HL-60/S4 treated with retinoic acid at 250 ng/mL for 4 days and 3 days (cell line): Measurements from ENCODE around the gene PAX5.

Source experiments
- in situ Hi-C: fragments of 300-500 bp; cut with MboI; formaldehyde crosslinking; loops from 2 replicates; pipeline ENCODE4 v1.7.0; 2022; ENCODE audit warnings: low sequenced_read_pairs

The PAX5 gene

DNA sequence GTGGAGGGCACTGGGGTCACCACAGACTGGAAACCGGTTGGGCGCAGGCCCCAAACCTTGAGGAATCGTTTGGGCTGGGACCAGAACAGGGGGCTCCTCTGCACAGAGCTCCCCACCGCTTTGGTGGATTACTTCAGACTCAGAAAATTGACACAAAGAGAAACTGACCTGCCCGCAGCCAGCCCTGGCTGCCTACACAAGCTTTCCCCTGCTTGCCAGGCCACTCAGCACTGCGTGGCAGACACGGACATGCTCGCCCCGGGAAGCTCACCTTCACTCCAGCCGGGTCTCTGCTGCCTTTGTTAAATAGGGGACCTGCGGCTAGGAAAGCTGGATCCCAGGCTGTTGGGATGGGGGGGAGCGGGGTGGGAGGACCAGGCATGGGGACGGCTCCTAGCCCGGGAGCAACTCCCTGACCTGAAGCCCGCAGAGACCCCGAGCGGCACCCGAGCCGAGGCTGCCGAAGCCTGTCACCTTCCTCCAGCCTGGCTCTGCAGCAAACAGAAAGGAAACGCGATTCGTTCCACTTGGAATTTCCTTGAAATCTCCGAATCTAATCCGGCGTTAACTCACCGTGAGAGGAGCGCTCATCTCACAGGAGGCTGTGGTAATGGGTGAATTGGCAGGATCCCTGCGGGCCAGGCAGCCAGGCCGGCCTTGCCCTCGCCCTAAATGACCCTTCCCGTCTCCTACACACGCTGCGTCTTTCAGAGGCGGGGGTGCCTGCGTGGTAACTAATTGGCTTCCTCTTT is 8.8 kb downstream of the PAX5 start:
- in situ Hi-C loops = no loop called here

DNA sequence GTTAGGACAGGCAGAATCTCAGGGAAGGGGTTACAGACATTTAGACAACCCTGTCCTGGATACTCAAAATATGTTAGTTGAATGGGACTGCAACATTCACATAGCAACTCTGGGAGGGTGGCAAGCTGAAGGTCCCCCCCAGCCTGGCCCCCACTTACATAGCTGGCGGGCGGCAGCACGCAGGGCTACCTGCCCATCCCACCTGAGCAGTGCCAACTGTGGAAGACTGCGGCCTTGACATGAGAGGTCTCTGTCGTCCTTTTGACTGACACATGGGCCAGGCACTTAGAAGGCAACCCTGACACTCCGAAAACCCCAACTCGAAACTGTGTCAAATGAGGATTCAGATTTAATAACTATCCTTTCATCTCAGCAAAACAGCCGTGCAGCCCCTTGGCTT is 16.5 kb downstream of the PAX5 start:
- in situ Hi-C loops = no loop called here

DNA sequence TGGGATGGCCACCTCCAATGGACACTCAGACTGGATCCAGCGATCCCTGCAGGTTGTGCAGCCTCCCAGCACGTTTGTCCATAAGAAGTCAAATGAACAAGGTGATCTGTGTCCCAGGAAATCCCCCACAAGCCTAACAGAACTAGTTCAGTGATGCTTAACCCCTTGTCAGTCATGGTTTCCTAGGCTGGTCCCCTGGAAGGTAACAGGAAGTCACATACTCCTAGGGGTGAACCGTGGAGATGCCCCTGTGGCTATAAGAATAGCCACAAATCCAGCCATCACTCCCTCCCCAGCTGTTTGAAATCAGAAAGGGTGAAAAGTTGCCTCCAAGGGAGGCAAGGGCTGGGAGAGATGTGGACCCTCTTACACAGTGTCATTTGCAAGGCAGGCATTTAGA is 22.5 kb downstream of the PAX5 start:
- in situ Hi-C loops = no loop called here

DNA sequence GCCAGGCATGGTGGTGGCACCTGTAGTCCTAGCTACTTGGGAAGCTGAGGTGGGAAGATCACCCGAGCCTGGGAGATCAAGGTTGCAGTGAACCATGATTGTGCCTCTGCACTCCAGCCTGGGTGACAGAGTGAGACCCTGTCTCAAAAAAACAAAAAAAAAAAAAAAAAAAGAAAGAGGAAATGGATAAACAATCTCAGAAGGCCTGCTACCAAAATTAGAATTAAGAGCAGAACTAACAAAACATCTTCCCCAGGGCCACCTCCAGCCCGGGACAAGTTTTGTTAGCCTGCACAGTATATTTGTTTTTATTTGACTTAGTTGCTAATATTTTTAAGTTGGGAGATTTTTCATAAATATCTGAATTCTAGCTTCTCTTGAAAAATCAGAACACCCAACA is 23.1 kb downstream of the PAX5 start:
- in situ Hi-C loops = no loop called here

DNA sequence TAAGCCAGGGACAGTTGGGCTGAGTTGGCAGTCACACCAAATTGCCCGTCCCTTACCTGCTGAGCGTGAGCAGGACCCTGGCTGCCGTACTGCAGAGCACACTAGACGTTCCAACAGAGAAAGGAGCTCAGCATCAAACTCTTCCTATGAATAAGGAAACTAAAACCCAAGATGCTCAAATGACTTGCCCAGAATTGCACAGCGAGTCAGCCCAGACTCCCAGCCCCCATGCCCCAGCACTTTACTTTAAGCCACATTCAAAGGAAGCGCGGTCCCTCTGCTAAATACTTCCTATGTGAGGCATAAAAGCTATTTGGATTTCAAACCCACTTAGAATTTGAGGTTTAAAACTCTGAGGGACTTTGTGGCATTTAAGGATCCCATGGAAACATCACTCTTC is 23.9 kb downstream of the PAX5 start:
- in situ Hi-C loops = no loop called here

DNA sequence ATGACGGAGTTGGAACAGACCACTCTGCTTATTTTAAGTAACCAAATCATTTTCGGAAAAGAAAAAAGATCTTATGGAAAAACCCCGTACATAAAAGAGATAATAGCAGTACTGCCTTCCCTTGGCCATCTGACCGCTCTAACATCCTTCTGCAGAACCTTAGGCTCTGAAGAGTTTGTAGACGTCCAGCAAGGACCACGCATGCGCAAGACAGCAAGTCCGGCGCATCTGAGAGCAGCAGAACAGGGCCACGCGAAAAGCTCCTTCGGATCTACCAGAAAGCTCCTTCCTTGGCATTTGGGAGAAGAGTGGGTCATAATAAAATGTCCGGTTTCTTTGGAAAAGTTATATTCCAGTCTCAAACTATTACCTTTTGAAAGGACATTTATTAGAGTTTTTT is 26.8 kb downstream of the PAX5 start:
- in situ Hi-C loops = no loop called here

DNA sequence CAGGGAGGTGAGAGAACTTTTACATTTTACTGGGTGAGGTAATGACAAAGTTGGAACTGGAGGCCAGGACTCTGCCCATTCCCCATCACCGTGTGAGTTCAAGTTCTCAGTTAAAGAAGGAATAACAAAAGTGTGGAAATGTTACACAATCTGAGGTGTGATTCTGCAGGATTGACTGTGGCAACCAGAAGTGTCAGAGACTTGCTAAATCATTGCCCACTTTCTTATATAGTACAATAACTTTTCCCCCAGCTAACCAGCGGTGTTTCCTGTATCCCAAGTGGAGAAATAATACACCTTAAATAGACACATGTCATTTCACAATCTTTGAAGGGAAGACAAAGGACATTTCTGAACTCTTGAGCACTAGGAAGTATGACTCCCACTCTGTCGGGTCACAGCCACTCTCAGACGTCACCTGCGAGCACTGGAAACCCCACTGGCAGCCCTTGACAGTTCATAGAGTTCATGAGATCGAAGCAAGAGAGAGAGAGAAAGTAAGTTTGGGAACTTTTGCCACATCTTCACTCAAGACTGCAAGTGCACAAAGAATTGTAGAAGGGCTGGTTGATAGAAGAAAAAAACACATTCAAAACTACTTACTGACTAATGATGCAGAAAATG is 28.4 kb downstream of the PAX5 start:
- in situ Hi-C loops = no loop called here

DNA sequence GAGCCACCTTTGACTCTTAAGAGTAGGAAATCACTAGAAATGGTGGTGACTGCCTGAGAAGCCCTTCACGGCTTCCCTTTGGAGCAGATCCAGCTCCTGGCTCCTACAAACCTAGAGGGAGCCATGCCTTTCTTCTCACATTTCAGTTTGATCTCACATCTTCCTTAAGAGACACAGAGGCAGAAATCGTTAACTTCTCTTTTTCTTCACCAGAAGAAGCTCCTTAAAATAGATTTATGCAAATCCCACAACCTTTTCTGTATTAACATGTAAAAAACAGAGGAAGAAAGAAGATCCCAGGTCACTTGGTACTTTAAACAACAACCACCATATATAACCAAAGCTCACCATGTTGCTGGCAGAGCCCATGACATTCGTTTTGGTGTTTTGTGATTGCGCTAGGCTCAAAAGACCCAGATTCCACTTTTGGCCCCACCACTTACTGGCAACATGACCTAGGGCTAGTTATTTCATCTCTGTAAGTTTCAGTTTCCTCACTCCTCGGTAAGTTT is 29.6 kb downstream of the PAX5 start:
- in situ Hi-C loops = no loop called here

DNA sequence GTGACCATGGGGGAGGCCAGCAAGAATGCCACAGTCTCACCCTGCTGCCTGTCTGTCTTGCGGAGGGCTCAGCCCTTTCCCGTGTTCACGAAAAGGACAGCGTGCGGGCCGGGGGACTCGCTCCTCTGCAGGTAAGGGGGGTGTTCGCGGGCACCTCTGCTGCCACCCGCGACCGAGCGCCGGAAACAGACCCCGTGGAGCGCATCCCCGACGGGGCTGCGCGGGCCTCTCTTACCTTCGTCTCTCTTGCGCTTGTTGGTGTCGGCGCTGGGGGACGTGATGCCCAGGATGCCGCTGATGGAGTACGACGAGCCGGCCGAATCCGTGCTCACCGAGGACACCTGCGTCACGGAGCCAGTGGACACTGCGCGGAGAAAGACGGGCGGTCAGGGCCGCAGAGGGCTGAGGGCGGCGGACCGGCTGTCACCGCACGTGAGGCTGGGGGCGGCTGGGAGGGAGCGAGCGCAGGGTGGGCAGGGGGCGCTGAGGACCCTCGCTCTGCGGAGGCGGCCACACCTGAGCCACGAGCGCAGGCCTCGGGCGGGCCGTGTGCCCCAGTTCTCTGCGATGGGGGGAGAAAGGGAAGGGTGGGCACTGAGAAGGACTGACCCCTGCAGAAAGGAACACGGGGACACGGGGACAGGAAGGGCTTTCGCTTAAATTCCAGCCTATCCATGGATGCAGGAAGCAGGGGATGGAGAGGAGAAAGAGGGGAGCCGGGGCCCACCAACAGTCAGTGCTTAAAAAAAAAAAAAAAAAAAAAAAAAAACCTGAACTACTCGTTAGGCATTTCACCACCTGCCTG is 31.5 kb downstream of the PAX5 start:
- in situ Hi-C loops = no loop called here

DNA sequence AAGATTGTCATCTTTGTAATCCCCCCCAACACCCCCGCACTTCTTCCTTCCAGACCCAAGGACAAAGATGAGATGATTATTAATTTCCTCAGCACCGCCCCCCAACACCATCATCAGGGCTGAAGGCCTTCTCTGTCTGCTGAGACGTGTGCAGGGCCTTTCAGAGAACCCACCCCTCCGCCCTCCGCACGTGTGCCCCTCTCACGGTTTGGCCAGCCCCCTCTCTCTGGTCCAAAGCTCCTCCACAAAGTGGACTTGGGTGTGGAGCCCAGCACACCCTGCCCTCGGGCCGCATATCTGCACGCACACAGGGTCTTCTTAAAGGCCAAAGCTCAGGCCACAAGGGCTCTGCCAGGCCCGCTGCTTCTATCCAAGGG is 32.0 kb downstream of the PAX5 start:
- in situ Hi-C loops = no loop called here

DNA sequence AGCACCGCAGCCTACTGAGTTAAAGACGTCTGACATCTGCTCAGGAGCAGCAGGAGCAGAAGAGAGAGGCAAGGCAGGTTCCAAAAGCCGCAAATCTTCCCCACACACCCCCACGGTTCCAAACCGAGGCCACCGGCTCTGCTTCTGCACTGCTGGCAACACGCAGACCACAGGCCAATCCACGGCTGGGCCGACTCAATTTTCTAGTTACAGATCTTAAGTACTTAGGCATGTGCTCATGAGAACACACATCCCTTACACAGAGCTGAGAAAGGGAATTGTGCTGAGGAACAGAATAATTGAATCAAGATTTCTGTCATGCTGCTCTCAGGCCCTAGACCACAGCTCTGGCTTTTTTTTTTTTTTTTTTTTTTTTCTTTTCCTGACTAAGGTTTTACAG is 32.6 kb downstream of the PAX5 start:
- in situ Hi-C loops = no loop called here

DNA sequence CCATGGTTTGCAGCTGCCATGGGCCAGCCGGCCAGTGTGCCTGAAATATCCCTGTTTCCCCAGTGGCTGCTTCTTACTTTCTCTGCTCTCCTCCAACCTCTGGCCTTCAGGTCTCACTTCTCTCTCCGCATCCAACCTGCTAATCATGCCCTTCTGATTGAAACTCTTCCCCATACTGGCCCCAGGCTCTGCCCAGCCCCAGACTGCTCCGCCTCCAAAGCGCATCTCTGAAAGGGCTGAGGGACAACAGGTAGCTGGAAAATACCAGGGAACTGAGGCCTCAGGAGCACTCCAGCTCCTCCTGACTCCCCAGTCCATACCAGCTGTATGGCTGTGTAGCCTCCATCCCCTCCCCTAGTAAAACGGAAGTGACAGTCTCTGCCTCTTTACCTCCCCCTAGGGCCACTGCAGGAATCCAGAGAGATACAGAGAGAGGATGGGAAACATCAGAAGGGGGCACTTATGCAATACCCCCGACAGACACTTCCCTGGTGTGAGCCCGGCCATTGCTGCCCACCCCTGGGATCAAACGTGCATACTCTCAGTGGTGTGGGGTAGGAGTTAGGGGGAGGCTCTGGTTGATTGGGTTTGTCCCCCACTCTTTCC is 34.2 kb downstream of the PAX5 start:
- in situ Hi-C loops = no loop called here

DNA sequence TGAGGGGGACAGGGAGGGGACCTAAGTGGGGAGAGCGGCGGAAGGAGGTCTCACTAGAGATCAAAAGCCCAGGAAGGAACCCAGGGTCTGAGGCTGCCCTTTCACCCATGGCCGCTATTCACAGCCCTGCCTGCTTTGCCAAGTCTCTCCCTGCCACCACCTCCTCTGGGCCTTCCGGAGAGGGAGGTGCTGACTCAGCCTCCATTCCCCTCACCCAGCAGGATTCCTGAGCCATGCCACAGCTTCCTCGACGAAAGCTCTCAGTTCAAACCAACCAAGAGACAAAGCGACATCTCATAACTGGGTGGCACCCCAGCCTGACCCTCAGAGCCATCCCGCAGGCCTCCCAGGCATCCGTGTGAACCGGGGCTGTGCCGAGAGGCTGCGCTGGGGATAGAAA is 36.7 kb downstream of the PAX5 start:
- in situ Hi-C loops = no loop called here

DNA sequence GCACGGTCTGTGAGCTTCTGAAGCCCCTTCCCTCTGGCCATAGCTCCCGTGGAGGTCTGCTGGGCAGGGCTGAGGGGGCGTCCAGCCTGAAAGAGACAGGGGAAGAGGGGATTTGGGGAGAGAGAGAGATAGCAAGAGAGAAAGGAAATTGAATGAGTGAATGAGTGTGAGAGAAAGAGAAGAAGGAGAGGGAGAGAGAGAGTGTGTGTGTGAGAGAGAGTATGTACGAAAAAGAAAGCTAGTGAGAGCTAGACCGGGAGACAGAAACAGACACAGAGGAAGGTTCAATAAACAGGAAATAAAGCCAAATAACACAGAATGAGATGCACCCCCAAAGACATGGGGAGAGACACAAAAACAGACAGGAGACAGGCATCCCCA is 37.4 kb downstream of the PAX5 start:
- in situ Hi-C loops = no loop called here

DNA sequence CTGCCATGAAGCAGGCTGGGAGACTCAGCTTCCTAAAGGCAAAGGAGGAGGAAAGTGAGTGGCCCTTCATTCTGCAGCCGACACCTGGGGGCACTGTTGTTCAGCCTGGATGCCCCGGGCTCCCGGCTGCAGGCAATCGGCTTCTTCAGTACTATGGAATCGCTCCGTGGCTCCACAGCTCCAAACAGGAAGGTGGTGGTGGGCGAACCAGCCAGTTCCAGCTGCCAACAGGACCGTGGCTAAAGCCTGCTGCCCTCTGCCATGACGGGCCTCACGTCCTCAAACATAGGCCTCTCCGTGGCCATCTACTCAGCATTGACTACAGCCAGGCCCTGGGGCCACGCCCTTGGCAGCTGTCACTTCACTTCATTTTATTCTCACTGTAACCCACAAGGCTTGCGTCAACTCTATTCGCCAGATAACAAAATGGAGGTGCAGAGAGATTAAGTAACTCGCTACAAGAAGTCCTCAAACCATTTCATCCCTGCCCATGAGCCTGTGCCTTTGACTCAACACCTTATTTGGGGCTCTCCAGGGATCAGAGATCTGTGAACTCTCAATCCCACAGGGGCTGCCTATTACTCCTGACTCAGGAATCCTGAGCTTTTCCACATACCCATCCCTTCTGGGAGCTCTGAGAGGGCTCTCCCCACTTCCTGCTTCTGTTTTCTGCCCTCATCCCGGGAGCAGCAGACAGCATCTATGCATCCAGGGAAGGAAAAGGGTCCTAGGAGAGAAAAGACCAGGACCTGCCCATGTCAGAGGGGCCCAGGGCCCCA is 38.0 kb downstream of the PAX5 start:
- in situ Hi-C loops = no loop called here

DNA sequence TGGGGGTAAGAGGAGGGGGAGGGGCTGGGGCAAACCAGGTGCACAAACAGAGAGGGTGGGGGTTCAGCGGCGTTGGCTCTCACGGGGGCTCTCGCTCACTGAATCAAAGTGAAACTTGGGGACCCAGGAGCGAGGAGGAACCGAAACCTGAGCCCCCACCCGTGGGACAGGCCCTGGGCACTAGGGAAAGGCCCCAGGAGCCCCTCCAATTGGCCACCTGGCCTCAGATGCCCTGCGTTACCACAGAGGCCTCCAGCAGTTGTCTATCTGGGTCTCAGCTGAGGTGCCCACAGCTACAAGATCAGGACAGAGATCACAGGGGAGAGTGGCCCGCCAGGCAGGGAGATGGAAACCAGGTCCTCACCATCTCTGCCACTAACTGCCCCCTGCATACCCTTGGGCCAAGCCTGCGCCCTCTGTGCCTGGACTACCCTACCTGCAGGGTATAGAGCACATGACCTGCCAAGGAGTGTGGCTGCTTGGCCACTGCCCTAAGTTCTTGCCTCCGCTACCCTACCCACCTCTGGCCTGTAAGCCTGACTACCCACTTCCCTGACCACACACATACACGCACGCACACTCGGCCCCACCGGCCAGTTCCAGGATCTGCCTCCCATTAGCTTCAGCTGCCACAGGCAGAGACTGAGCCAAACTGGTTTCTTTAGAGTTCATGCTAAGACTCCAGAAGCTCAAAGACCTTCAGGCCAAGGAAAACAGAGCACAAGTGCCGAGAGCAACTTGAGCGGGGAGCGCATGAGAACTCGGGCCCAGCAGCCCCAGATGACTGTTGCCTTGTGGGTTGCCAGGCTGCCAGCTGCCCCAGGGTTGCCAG is 39.9 kb downstream of the PAX5 start:
- in situ Hi-C loops = no loop called here

DNA sequence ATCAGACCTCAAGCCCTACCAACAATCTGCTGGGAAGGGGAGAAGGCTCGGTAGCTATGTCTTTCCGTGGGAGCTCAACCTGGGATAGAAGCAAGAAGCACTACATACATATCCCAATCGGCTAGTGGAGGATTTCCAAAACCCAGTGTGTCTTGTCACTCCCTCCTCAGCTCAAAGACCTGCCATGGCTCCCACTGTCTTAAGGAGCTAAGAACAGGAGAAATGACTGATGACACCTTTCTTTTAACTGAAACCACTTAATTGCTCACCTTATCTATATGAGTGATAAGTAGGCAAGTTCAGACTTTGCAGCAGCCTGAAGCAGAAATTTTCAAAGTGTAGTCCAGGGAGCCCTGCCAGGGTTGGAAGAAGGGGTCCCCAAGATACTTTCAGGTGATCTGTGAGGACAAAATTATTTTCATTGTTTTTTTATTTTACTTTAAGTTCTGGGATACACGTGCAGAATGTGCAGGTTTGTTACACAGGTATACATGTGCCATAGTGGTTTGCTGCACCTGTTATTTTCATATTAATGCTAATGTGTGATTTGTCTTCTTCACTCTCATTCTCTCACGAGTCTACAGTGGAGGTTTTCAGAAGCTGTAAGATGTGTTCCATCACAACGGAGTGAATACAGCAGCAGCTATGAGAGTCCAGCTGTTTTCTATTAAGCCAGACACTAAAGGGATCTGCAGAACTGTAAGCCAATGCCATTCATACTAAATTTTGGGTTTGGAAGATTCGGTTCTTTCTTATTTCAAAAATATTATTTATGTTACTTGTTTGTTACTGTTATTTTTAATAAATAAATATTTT is 41.4 kb downstream of the PAX5 start:
- in situ Hi-C loops = no loop called here

DNA sequence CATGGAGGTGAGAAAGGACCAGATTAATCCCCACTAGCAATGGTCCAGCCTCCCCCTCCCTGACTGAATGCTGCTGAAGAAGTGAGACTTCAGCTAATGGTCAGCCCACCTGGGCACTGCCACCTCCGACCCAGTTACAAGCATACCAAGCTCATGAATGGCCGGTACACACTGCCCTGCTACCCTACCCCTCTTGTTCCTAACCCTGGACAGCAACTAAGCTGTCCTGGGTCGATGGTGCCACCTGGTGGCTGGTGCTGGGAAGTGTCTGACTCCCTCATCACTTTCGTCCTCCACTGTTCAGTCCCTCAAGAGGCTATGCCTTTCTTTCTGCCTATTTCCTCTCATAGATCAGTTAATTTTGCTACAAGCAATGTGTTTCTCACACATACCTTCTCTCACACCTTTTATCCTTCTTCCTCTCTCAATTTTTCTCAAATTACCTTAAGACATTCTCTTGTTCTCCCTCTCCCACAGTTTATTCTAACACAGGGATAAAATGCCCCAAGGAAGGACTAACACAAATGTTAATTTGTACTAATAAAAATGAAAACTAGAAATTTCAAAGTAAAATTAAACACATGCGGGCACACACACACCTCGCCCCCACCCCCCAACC is 42.4 kb downstream of the PAX5 start:
- in situ Hi-C loops = no loop called here

DNA sequence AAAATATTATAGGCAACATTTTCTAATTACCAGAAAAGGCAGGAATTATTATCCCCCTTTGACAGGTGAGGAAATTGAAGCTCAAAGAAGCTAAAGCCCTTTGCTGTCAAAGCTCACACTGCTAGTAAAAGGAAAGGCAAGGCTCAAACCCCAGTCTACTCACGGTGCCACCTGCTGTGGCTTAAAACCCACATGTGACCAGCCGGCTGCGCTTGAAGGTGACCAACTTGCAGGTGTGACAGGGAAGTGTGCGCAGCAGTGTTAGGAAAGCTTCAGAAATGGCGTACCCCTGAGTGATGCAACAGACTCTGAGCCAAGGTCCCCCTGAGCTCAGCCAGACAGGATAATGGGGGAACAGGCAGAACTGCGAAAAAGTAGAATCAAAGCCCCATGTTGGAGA is 45.2 kb downstream of the PAX5 start:
- in situ Hi-C loops = no loop called here
